ENCODE data around the gene TMEM212. TPM values are rescaled to one million over a fixed set of nuclear protein-coding genes. Genes with fewer than 3 reads are reported as not detected.
"Not testable (repeated sequence)": the region's sequence is repeated elsewhere in the genome, so short reads cannot be mapped to it uniquely, and the experiment has no call there.

The TMEM212 gene
- total RNA-seq, 1 donor from 2014 or later = not detected

- intact Hi-C loops (cut with DNase I) = loop anchor here (5.0 to 10.0 kb wide), 4 partner anchors 63 to 531 kb away; no protein-coding TSS in a partner anchor
- Histone ChIP-seq H3K27me3 (no peaks in the 10 kb centered on the region), H3K9me3 (no peaks in the 10 kb centered on the region), H3K4me3 (no peak overlapping the region), H3K27ac (peak overlapping the region in 1 of 2 donors; percentile 39), H3K4me1 (peaks cover 0 to 7% of the 10 kb centered on the region in 2 donors), H3K36me3 (no peaks in the 10 kb centered on the region)
- no peak for DNase-seq (ENCODE audit: low spot score in 2 of 2)
- TF ChIP-seq, protein P1, sequence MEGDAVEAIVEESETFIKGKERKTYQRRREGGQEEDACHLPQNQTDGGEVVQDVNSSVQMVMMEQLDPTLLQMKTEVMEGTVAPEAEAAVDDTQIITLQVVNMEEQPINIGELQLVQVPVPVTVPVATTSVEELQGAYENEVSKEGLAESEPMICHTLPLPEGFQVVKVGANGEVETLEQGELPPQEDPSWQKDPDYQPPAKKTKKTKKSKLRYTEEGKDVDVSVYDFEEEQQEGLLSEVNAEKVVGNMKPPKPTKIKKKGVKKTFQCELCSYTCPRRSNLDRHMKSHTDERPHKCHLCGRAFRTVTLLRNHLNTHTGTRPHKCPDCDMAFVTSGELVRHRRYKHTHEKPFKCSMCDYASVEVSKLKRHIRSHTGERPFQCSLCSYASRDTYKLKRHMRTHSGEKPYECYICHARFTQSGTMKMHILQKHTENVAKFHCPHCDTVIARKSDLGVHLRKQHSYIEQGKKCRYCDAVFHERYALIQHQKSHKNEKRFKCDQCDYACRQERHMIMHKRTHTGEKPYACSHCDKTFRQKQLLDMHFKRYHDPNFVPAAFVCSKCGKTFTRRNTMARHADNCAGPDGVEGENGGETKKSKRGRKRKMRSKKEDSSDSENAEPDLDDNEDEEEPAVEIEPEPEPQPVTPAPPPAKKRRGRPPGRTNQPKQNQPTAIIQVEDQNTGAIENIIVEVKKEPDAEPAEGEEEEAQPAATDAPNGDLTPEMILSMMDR (IDR thresholded peaks at IDR 0.05) = no peak
Measured at GRCh38 chr3:171813897-171814460, 29.2 kb upstream of the TMEM212 start.

- DNase-seq (ENCODE audit: low spot score in 2 of 2); H3K27ac ChIP-seq; H3K27me3 ChIP-seq; H3K36me3 ChIP-seq; H3K9me3 ChIP-seq; H3K4me3 ChIP-seq; H3K4me1 ChIP-seq: not testable (repeated sequence)
- intact Hi-C loops (cut with DNase I) = loop anchor here (5.0 to 10.0 kb wide), 4 partner anchors 63 to 530 kb away; no protein-coding TSS in a partner anchor
Measured at GRCh38 chr3:171814662-171815061, 28.5 kb upstream of the TMEM212 start.

- intact Hi-C loops (cut with DNase I) = loop anchor here (10.0 kb wide), 1 partner anchor 529 kb away; no protein-coding TSS in a partner anchor
- DNase-seq (ENCODE audit: low spot score in 2 of 2) = no peak
Measured at GRCh38 chr3:171815973-171816595, 27.1 kb upstream of the TMEM212 start.

GRCh38 chr3:171817074-171817800 is 25.9 kb upstream of the TMEM212 start:
- Histone ChIP-seq H3K4me3 (no peak overlapping the region), H3K4me1 (no peaks in the 10 kb centered on the region), H3K27me3 (no peaks in the 10 kb centered on the region), H3K9me3 (no peaks in the 10 kb centered on the region), H3K27ac (no peak overlapping the region), H3K36me3 (no peaks in the 10 kb centered on the region)
- intact Hi-C loops (cut with DNase I) = loop anchor here (10.0 kb wide), 1 partner anchor 528 kb away; no protein-coding TSS in a partner anchor
- no peak for DNase-seq (ENCODE audit: low spot score in 2 of 2)
- TF ChIP-seq, protein P1 (IDR thresholded peaks at IDR 0.05) = no peak

More at GRCh38 chr3:171815973-171816595, 27.1 kb upstream of the TMEM212 start:
- Histone ChIP-seq H3K27ac (no peak overlapping the region), H3K4me1 (peaks cover 0 to under 1% of the 10 kb centered on the region in 2 donors), H3K36me3 (no peaks in the 10 kb centered on the region), H3K9me3 (no peaks in the 10 kb centered on the region), H3K27me3 (no peaks in the 10 kb centered on the region), H3K4me3 (no peak overlapping the region)
- TF ChIP-seq, protein P1 (IDR thresholded peaks at IDR 0.05) = no peak

GRCh38 chr3:171821044-171821443 is 22.1 kb upstream of the TMEM212 start:
- Histone ChIP-seq H3K27me3 (no peaks in the 10 kb centered on the region), H3K4me3 (no peak overlapping the region), H3K4me1 (no peaks in the 10 kb centered on the region), H3K36me3 (no peaks in the 10 kb centered on the region), H3K9me3 (no peaks in the 10 kb centered on the region), H3K27ac (no peak overlapping the region)
- intact Hi-C loops (cut with DNase I) = no loop called here
- TF ChIP-seq, protein P1 (IDR thresholded peaks at IDR 0.05) = no peak
- DNase-seq (ENCODE audit: low spot score in 2 of 2) = no peak

Measured in ascending aorta (tissue), 2 donors.